ENCODE measurements around the gene PPEF2.

GRCh38 chr4:75817901-75818300 lies 84.4 kb downstream of the PPEF2 start:
- TF ChIP-seq EZH2 (optimal IDR thresholded peaks at IDR 0.05; ENCODE audit: low read depth, low read length): no peak
- no peak for TF ChIP-seq CTCF (IDR thresholded peaks at IDR 0.05; ENCODE audit: low read length)
- no peak for TF ChIP-seq EZH2phosphoT487 (IDR thresholded peaks at IDR 0.05; ENCODE audit: low read length)
